Measurements from ENCODE around the gene ELAVL4. TPM values are rescaled to one million over a fixed set of nuclear protein-coding genes. Genes with fewer than 3 reads are reported as not detected.

ELAVL4 gene
- total and polyA plus RNA-seq, 7 donors = 0.03 TPM; not detected in 6

DNA sequence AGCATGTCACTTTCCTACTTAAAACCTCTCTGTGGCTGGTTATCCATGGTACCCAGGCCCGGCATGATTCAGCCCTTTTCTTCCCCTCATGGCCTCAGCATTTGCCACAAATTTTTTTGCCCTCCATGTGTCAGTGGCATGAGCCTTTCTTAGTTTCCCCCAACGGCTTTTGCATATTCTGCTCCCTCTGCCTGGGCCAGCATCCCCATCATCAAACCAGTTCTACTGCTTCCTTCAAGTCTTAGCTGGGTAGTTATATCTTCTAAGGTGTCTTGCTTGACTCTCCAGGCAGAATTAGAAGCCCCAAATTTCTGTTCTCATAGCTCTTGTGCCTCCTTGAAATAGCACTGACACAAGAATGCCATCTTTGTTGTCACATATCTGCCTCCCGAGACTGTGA is 127.9 kb downstream of the ELAVL4 start:
- H3K4me3 ChIP-seq = no peak overlapping the region
- 61 to 70% (median 66%) methylated on average over 3 of the region's 3 CpGs for WGBS, 3 donors
- intact Hi-C loops (cut with DNase I) = no loop called here
- no peak for DNase-seq
- TF ChIP-seq, protein P1, sequence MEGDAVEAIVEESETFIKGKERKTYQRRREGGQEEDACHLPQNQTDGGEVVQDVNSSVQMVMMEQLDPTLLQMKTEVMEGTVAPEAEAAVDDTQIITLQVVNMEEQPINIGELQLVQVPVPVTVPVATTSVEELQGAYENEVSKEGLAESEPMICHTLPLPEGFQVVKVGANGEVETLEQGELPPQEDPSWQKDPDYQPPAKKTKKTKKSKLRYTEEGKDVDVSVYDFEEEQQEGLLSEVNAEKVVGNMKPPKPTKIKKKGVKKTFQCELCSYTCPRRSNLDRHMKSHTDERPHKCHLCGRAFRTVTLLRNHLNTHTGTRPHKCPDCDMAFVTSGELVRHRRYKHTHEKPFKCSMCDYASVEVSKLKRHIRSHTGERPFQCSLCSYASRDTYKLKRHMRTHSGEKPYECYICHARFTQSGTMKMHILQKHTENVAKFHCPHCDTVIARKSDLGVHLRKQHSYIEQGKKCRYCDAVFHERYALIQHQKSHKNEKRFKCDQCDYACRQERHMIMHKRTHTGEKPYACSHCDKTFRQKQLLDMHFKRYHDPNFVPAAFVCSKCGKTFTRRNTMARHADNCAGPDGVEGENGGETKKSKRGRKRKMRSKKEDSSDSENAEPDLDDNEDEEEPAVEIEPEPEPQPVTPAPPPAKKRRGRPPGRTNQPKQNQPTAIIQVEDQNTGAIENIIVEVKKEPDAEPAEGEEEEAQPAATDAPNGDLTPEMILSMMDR (IDR thresholded peaks at IDR 0.05) = no peak
- no peaks in the 10 kb centered on the region for H3K36me3 ChIP-seq (ENCODE audit: insufficient read depth in 1 of 2, low read depth in 1 of 2)
- no peaks in the 10 kb centered on the region for H3K4me1 ChIP-seq
- peaks cover 0 to 2% (median 0%) of the 10 kb centered on the region in 3 donors for H3K27me3 ChIP-seq (ENCODE audit: insufficient read depth in 3 of 3, low read length in 2 of 3)
- no peak overlapping the region for H3K27ac ChIP-seq
- no peak for ATAC-seq
- H3K9me3 ChIP-seq = no peaks in the 10 kb centered on the region

DNA sequence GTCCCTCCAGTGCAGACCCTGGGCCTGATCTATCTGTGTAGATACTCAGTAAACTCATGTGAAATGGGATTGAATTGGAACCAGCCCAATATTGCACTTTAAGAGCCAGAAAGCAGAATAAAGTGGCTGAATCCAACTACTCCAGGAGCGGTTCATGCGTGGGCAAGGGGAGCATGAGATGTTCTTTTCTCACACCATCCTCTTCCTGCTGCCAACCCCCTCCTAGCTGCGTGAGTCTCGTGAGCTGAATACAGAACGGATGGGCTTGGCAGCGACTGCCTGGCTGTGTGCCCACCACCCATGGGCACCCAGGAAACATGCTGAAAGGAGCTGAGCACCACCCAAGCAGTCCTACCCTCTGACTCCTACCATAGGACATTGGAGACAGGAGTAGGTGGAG is 128.3 kb downstream of the ELAVL4 start:
- intact Hi-C loops (cut with DNase I) = no loop called here
- Histone ChIP-seq H3K4me1 (no peaks in the 10 kb centered on the region), H3K36me3 (ENCODE audit: insufficient read depth in 1 of 2, low read depth in 1 of 2) (no peaks in the 10 kb centered on the region), H3K27me3 (ENCODE audit: insufficient read depth in 3 of 3, low read length in 2 of 3) (peaks cover 0 to 2% (median 0%) of the 10 kb centered on the region in 3 donors), H3K9me3 (no peaks in the 10 kb centered on the region), H3K27ac (no peak overlapping the region), H3K4me3 (no peak overlapping the region)
- ATAC-seq (no peak), DNase-seq (no peak)
- 78 to 86% (median 81%) methylated on average over 6 of the region's 6 CpGs for WGBS, 3 donors
- TF ChIP-seq, protein P1 (IDR thresholded peaks at IDR 0.05) = no peak

DNA sequence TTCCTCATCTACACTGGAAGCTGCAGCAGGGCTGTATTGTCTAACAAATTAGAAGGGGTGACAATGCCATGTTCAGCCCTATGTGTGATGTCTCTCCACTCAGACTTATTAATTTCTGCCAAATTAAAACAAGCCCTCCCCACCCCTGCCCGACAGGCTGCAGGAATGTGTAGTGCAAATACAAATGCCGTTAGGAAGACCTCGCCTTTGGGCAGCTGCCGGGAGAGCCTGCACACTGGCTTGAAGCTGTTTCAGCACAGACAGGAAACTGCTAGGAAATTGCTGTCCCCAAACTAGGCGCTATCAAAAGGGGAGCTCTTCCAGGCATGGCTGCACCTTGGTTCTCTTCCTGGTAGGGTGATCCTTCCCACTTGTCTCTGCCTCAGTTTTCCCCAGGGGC is 135.2 kb downstream of the ELAVL4 start:
- intact Hi-C loops (cut with DNase I) = no loop called here
- TF ChIP-seq, protein P1 (IDR thresholded peaks at IDR 0.05) = no peak
- DNase-seq (no peak), ATAC-seq (no peak)
- Histone ChIP-seq H3K9me3 (no peaks in the 10 kb centered on the region), H3K27ac (no peak overlapping the region), H3K36me3 (ENCODE audit: insufficient read depth in 1 of 2, low read depth in 1 of 2) (no peaks in the 10 kb centered on the region), H3K27me3 (ENCODE audit: insufficient read depth in 3 of 3, low read length in 2 of 3) (no peaks in the 10 kb centered on the region), H3K4me3 (no peak overlapping the region), H3K4me1 (no peaks in the 10 kb centered on the region)
- WGBS, 3 donors = 47 to 56% (median 50%) methylated on average over 5 of the region's 5 CpGs

DNA sequence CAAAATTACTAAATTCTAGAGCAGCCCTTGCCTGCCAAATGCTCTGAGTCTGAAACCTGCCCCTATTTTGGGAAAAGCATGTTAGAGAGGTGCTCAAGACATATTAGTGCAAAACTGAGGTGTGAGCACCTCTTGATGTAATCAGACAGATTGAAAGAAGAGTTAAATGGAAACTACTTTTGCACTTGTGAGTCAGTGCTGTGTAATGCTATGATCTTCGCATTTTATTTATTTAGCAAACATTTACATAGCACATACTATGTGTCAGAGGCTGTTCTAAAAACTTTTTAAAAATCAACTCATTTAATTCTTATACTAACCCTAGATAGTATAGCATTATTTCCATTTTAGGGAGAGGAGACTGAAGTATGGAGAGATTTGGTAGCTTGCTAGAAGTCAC is 138.1 kb downstream of the ELAVL4 start:
- ATAC-seq = no peak
- no peaks in the 10 kb centered on the region for H3K9me3 ChIP-seq
- no peak for DNase-seq
- H3K4me1 ChIP-seq = no peaks in the 10 kb centered on the region
- no peak overlapping the region for H3K4me3 ChIP-seq
- 87 to 97% (median 88%) methylated on average over 1 of the region's 1 CpG for WGBS, 3 donors
- peaks cover 0 to 2% (median 0%) of the 10 kb centered on the region in 3 donors for H3K27me3 ChIP-seq (ENCODE audit: insufficient read depth in 3 of 3, low read length in 2 of 3)
- no peaks in the 10 kb centered on the region for H3K36me3 ChIP-seq (ENCODE audit: insufficient read depth in 1 of 2, low read depth in 1 of 2)
- TF ChIP-seq, protein P1 (IDR thresholded peaks at IDR 0.05) = no peak
- H3K27ac ChIP-seq = no peak overlapping the region
- intact Hi-C loops (cut with DNase I) = no loop called here

DNA sequence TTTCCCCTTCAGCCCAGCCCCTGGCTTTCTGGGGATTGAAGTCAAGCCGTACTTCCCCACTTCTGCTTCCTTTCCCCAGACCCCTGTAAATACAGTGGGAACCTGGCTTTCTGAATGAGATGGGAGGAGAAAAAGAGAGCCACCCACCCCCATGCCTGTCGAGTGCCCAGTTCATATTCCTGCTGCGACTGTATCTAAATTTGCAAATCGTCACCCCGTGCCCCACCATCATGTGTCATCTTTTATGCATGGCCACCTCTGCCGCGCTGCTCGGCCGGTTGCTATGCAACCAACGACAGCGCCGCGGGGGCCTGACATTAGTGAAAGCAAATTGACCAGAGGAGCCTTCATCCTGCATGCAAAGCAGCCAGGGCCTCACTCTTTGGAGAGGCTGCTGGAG is 143.0 kb downstream of the ELAVL4 start:
- H3K4me3 ChIP-seq = no peak overlapping the region
- intact Hi-C loops (cut with DNase I) = no loop called here
- no peak overlapping the region for H3K27ac ChIP-seq
- H3K4me1 ChIP-seq = no peaks in the 10 kb centered on the region
- TF ChIP-seq, protein P1 (IDR thresholded peaks at IDR 0.05) = no peak
- peaks cover 0 to 4% (median 0%) of the 10 kb centered on the region in 3 donors for H3K27me3 ChIP-seq (ENCODE audit: insufficient read depth in 3 of 3, low read length in 2 of 3)
- no peaks in the 10 kb centered on the region for H3K9me3 ChIP-seq
- H3K36me3 ChIP-seq (ENCODE audit: insufficient read depth in 1 of 2, low read depth in 1 of 2) = no peaks in the 10 kb centered on the region
- no peak for ATAC-seq
- no peak for DNase-seq
- WGBS, 3 donors = 0 to 3% (median 1%) methylated on average over 13 of the region's 13 CpGs
